Prostate gland (tissue), 2 donors: Measurements from ENCODE around the gene ZNF419.

Experiments used
- POLR2A ChIP-seq: fragments of 450-650 bp; IDR thresholded peaks from one replicate; pipeline ENCODE4 v1.6.1; 2016; ENCODE audit warnings: antibody characterized with exemption, mild to moderate bottlenecking
- POLR2AphosphoS5 ChIP-seq: sonication (generic); formaldehyde crosslinking; IDR thresholded peaks from one replicate; pipeline ENCODE4 v1.6.1; 2017; ENCODE audit warnings: antibody characterized with exemption
- TF ChIP-seq, protein P1 (sequence below), 4 experiments: fragments of 200-600 bp in 2 of 4; fragments of 450-650 bp in 2 of 4; sonication (generic) in 2 of 4; IDR thresholded peaks; 1 replicate in 3 of 4; 2 replicates in 1 of 4; pipeline ENCODE4 v1.5.1; 2016 to 2019; ENCODE audit warnings: antibody characterized with exemption in 4 of 4, mild to moderate bottlenecking in 2 of 4, moderate library complexity in 2 of 4

DNA sequence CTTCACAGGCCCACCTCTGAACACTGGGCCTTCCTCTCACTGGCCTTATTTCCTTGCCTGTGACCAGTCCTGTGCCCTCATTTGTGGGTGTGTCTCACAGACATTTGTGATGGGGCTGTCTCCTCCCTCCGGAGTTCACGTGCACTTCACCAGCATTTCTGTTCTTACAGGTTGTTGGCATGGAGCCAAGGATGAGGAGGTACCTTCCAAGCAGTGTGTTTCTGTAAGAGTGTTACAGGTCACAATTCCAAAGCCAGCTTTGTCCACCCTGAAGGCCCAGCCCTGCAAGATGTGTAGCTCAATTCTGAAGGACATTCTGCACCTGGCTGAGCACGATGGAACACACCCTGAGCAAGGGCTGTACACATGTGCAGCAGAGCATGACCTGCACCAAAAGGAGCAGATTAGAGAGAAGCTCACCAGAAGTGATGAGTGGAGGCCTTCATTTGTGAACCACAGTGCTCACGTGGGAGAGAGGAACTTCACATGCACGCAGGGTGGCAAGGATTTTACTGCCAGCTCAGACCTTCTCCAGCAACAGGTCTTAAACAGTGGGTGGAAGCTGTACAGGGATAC is 44.3 kb upstream of the ZNF419 start:
- TF ChIP-seq, protein P1, sequence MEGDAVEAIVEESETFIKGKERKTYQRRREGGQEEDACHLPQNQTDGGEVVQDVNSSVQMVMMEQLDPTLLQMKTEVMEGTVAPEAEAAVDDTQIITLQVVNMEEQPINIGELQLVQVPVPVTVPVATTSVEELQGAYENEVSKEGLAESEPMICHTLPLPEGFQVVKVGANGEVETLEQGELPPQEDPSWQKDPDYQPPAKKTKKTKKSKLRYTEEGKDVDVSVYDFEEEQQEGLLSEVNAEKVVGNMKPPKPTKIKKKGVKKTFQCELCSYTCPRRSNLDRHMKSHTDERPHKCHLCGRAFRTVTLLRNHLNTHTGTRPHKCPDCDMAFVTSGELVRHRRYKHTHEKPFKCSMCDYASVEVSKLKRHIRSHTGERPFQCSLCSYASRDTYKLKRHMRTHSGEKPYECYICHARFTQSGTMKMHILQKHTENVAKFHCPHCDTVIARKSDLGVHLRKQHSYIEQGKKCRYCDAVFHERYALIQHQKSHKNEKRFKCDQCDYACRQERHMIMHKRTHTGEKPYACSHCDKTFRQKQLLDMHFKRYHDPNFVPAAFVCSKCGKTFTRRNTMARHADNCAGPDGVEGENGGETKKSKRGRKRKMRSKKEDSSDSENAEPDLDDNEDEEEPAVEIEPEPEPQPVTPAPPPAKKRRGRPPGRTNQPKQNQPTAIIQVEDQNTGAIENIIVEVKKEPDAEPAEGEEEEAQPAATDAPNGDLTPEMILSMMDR (IDR thresholded peaks at IDR 0.05): no peak
- TF ChIP-seq POLR2A: no peak
- no peak for TF ChIP-seq POLR2AphosphoS5
